ENCODE data around the gene IL3RA.

IL3RA gene

DNA sequence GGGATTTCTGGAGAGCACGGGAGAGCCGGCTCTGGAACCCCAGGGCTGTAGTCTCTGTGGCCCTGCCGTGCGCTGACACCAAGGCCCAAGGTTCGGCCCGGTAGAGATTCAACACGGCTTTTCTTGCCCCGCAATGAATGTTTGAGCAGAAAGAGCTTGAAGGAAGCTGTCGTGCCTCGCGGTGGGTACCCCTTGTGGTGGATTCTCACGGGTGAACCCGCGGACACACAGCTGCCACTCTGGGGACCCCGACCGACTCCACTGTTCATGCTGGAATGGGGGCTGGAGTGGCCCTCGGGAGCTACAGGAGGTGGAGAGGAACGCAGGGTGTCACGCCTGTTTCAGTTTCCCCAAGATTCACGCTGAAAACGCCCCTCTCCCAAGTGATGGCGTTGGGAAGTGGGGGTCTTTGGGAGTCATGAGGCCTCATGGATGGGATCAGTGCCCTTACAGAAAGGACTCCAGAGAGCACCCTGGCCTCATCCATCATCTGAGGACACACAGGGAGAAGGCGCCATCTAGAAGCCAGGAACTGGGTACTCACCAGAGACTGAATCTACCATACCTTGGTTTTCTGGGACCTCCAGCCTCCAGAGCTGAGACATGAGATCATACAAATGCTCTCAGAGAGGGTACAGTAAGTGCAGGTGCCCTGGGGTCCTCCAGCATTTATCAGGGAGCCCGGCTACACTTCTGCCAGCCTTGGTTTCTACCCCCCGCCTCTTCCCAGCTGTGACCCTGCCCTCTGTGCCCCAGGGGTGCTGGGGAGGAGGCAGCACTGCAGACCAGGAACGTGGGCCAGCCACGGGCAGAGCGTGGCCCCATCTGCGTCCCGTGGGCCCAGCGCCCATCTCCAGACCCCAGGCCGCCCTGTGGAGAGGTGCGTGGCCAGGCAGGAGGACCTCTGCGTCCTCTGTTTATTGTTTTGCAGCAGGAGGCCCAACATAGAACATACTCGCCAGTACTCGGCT lies 49.0 kb downstream of the IL3RA start:
- DNase-seq, result no peak

DNA sequence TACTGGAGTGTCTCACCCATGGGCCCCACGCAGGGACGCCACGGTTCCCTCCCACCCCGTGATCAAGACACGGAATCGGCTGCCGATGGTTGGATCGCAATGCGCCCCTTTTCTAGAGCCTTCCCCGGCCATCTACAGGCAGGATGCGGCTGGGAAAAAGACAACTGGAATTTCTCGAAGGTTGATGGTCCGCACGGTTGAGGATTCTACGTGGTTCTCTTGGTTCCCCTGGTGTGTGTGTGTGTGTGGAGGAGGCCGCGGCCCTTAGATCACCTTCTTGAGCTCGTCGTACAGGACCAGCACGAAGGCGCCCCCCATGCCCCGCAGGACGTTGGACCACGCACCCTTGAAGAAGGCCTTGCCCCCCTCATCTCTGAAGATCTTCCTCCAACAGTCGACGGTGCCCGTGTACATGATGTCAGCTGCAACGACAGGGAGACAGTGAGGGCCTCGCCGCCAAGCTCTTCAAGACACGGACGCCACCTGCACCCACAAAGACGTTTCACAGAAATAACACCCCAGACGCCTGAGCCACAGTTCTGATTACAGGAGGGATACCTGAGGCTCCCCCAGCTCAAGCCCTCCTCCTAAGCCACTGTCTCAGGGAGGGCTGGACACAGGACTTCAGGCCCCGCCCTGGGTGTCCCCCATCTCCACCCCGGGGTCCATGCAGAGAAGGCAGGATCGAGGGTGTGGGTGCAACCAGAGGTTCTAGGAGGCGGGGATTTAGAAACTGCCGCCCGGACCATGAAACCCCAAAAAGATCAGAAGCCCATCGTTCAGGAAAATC lies 49.9 kb downstream of the IL3RA start:
- no peak for DNase-seq

- DNase-seq, result no peak
These were observed 50.7 kb downstream of the IL3RA start for GRCh38 chrX:1387141-1387776.

DNA sequence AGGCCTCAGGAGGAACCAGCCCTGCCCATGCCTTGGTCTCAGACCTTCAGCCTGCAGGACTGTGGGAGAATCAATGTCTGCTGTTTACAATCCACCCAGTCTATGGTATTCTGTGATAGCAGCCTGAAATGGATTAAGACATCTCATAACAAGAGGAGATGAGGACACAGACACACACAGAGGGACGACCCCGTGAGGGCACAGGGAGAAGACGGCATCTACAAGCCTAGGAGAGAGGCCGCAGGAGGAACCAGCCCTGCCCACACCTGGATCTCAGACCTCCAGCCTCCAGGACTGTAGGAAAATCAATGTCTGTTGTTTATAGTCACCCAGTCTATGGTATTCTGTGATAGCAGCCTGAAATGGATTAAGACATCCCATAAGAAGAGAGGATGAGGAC lies 52.1 kb downstream of the IL3RA start:
- DNase-seq, result no peak

DNA sequence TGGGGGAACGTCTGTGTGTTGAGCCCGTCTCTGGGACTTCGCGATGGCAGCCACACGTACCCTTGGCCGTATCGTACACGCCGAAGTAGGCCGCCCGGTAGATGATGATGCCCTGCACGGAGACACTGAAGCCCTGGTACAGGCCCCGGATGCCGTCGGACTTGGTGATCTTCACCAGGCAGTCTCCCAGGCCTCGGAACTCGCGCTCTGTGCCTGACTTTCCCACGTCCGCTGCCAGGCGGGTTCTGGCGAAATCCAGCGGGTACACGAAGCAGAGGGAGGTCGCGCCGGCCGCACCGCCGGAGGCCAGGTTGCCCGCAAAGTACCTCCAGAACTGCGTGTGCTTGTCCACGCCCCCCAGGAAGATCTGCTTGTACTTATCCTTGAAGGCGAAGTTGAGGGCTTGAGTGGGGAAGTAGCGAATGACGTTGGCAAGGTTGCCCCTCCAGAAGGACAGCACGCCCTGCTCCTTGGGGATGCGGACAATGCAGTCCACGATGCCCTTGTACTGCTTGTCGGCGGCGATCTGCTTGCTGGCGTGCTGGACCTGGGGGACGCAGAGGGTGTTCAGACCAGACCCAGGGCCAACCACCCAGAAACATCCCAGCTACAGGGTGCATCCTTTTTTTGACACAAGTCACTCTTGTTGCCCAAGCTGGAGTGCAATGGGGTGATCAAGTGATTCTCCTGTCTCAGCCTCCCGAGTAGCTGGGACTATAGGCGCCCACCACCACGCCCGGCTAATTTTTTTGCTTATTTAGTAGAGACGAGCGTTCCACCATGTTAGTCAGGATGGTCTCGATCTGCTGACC lies 52.8 kb downstream of the IL3RA start:
- DNase-seq, result no peak

GRCh38 chrX:1389993-1390285 lies 53.4 kb downstream of the IL3RA start:
- no peak for DNase-seq

GRCh38 chrX:1390621-1391369 lies 54.2 kb downstream of the IL3RA start:
- no peak for DNase-seq

DNA sequence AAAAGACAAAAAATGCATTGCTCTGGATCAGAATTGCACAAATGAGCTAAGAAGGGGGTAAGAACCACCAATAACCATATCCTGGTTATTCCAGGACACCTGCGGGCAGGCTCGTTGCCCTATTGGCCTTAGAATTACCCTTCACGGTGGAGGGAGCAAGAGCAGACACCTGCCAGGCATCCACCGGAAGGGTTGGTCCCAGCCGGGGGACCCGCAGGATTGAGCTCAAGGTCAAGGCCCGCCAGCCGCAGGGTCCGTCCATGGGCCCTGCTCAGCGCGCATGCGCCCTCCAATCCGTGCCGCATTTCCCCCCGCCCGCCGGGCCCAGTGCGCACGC lies 54.8 kb downstream of the IL3RA start:
- no peak for DNase-seq

DNA sequence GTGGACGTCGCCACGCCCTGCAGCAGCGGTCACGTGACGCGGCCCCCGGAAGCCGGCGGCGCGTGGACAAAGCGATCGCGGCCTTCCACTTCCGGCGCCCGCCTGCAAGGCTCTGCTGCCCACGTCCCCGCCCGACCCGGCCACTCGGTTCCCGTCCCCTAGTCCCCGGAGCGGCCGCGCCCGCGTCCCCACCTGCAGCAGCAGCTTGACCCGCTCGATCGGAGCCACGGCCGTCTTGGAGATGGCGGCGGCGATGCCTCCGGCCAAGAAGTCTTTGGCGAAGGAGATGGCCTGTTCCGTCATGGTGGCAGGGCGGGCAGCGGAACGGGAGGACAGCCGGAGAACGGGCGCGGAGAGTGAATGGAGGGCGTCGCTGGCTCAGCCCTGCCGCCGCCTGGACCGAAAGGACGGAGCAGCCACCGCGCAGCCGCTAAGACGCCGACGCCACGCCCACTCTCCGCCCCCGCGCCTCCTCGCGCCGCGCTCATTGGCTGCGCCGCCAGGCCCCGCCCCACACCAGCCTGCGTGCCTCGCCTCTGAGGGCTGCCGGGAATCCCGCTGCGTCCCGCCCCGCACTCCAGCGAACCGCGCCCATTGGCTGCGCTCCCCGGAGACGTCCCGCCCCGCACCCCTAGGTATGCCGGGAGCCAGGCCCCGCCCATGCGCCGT lies 55.3 kb downstream of the IL3RA start, which contains the start of gene SLC25A6:
SLC25A6 (minus strand) TSS at position 407 of the 669 bp plus-strand sequence; CDS start at position 303, 104 bp downstream.
- DNase-seq, result no peak

GRCh38 chrX:1392376-1393068 lies 55.9 kb downstream of the IL3RA start:
- no peak for DNase-seq

- DNase-seq, result no peak
These were observed 57.5 kb downstream of the IL3RA start for GRCh38 chrX:1393871-1394615.

- no peak for DNase-seq
These were observed 58.3 kb downstream of the IL3RA start for GRCh38 chrX:1394731-1395501.

GRCh38 chrX:1395646-1396216 lies 59.1 kb downstream of the IL3RA start:
- no peak for DNase-seq

GRCh38 chrX:1397001-1397400 lies 60.4 kb downstream of the IL3RA start:
- DNase-seq, result no peak

GRCh38 chrX:1397441-1398270 lies 61.1 kb downstream of the IL3RA start:
- DNase-seq, result no peak

DNA sequence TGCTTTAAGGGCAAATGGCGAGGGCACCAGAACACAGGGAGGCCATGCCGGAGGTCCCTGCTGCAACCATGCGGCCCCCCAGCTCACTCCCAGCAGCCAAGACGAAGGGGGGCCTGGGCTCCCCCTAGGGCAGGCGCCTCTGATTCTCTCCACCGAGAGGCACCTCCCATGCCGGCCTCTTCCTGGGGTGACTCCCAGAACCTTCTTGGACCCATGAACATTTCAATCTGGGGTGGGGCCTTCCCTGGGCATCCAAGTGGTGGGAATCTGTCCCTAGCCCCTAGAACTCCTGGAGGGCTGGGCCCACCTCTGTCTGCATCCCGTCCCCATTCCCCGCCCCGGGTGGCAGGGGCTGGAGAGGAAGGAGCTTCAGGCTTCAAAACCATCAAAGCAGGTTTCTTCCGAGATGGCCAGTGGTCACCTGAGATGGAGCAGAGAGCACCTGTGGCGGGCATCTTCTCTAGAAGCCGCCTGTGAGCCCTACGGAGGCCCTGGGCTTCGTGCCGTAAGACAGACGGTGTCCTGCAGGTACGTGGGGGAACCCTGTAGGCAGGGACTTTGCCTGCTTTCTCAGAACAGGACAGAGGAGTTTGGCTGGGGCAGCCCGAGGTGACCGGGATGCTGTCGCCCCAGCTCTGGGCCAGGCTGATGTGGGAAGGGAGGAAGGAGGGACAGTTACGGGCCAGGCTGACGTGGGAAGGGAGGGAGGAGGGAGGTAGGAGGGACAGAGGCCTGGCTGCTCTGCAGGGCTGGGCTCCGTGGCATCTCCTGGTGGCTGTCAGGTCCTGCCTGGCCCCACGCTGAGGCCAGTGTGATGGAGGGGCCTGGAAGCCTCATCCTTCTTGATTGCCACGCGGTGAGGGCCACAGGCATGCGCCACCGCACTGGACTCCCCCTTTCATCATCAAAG lies 62.1 kb downstream of the IL3RA start:
- no peak for DNase-seq

DNA sequence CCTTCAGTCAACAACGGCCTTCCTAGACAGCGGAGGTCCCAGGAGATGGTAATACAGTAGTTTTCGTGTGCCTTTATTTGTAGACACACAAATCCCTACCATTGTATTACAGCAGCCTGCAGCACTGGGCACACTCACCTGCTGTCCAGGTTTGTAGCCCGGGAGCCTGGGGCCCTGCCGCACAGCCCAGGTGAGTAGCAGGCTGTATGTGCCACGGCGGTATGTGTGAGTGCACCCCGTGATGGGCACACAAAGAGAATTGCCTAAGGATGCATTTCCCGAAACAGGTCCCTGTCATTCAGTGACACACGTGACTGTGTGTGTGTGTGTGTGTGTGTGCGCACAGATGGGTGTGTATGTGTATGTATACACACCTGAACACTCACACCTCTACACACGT lies 63.5 kb downstream of the IL3RA start:
- no peak for DNase-seq

Measured in NCI-H524 (cell line).